Activated CD4-positive, alpha-beta memory T cell treated with anti-CD3 and anti-CD28 coated beads for 36 hours (primary cell): ENCODE results near the gene MCCD1. TPM values are rescaled to one million over a fixed set of nuclear protein-coding genes. Genes with fewer than 3 reads are reported as not detected.

ENCODE experiments used
- CTCF ChIA-PET: fragments of 350-600 bp; sonication (Branson Sonifier 250); formaldehyde crosslinking; loops from one replicate; lab custom pipeline; 2021; ENCODE audit warnings: antibody characterized with exemption, inconsistent platforms; lab: Charles Lee
- POLR2A ChIA-PET: fragments of 350-600 bp; sonication (Branson Sonifier 250); formaldehyde crosslinking; loops from one replicate; lab custom pipeline; 2021; ENCODE audit warnings: antibody characterized with exemption; lab: Charles Lee
- DNase-seq: peaks from one replicate; pipeline ENCODE4 v3.0.0-alpha.2; 2020
- H3K27ac Mint-ChIP-seq: one replicate; pipeline ENCODE4 v1.8.0; 2021; ENCODE audit warnings: mixed read lengths
- H3K27me3 Mint-ChIP-seq: one replicate; pipeline ENCODE4 v1.8.0; 2021; ENCODE audit warnings: mixed read lengths
- H3K36me3 Mint-ChIP-seq: one replicate; pipeline ENCODE4 v1.8.0; 2021; ENCODE audit warnings: mixed read lengths
- H3K4me1 Mint-ChIP-seq: one replicate; pipeline ENCODE4 v1.8.0; 2021; ENCODE audit warnings: low read depth, mixed read lengths
- H3K4me3 Mint-ChIP-seq: one replicate; pipeline ENCODE4 v1.8.0; 2021; ENCODE audit warnings: mild to moderate bottlenecking, mixed read lengths
- H3K9me3 Mint-ChIP-seq: one replicate; pipeline ENCODE4 v1.8.0; 2021; ENCODE audit warnings: mixed read lengths
- intact Hi-C: fragments of 100-400 bp; cut with micrococcal nuclease; formaldehyde crosslinking; loops from one replicate; pipeline ENCODE4 v1.15.1; 2023
- total RNA-seq, 2 experiments: library from RNA; stranded (reverse); gene quantifications; one replicate each; pipeline ENCODE4 v1.2.3, GENCODE V29; 2021

MCCD1 gene
- total RNA-seq, 2 experiments from 2014 or later: not detected

- Mint-ChIP-seq H3K9me3 (no peaks in the 10 kb centered on the region), H3K27ac (no peak overlapping the region), H3K4me1 (peaks cover 3% of the 10 kb centered on the region), H3K36me3 (no peaks in the 10 kb centered on the region), H3K4me3 (no peak overlapping the region), H3K27me3 (no peaks in the 10 kb centered on the region)
- DNase-seq: no peak
- POLR2A ChIA-PET: no interaction called here
- intact Hi-C loops: no loop called here
- CTCF ChIA-PET: no interaction called here
These were observed 6.9 kb upstream of the MCCD1 start for GRCh38 chr6:31521835-31522234.

GRCh38 chr6:31525553-31525931, 3.2 kb upstream of the MCCD1 start:
- POLR2A ChIA-PET: interaction anchor here (0.6 to 0.7 kb wide), 2 partner anchors 10 to 1804 kb away, joined by 3 read pairs; a partner anchor contains a TSS
- no peak for DNase-seq
- Mint-ChIP-seq H3K27ac (no peak overlapping the region), H3K4me1 (peaks cover 3% of the 10 kb centered on the region), H3K9me3 (no peaks in the 10 kb centered on the region), H3K36me3 (peaks cover 11% of the 10 kb centered on the region), H3K4me3 (no peak overlapping the region), H3K27me3 (no peaks in the 10 kb centered on the region)
- intact Hi-C loops: no loop called here
- CTCF ChIA-PET: interaction anchor here (0.6 to 1.3 kb wide), 2 partner anchors 72 to 456 kb away, joined by 4 read pairs; no protein-coding TSS in a partner anchor

GRCh38 chr6:31525932-31526591, 2.7 kb upstream of the MCCD1 start:
- no peak overlapping the region for H3K27ac Mint-ChIP-seq
- H3K4me1 Mint-ChIP-seq: peaks cover 3% of the 10 kb centered on the region
- H3K36me3 Mint-ChIP-seq: peaks cover 16% of the 10 kb centered on the region
- ChIA-PET POLR2A (interaction anchor here (0.6 to 0.7 kb wide), 2 partner anchors 10 to 1803 kb away, joined by 3 read pairs; a partner anchor contains a TSS), CTCF (no interaction called here)
- H3K27me3 Mint-ChIP-seq: no peaks in the 10 kb centered on the region
- intact Hi-C loops: no loop called here
- no peak overlapping the region for H3K4me3 Mint-ChIP-seq
- no peaks in the 10 kb centered on the region for H3K9me3 Mint-ChIP-seq
- DNase-seq: no peak

- H3K27ac Mint-ChIP-seq: no peak overlapping the region
- no peak overlapping the region for H3K4me3 Mint-ChIP-seq
- ChIA-PET CTCF (no interaction called here), POLR2A (interaction anchor here (1.0 to 2.5 kb wide), 2 partner anchors 13 to 94 kb away, joined by 4 to 10 read pairs; partner anchors contain the start of gene DDX39B)
- no peaks in the 10 kb centered on the region for H3K27me3 Mint-ChIP-seq
- H3K9me3 Mint-ChIP-seq: no peaks in the 10 kb centered on the region
- peaks cover 12% of the 10 kb centered on the region for H3K4me1 Mint-ChIP-seq
- no peak for DNase-seq
- intact Hi-C loops: no loop called here
- peaks cover 34% of the 10 kb centered on the region for H3K36me3 Mint-ChIP-seq
These were observed 420 bp upstream of the MCCD1 start for GRCh38 chr6:31528307-31528777.

GRCh38 chr6:31529329-31530150, 778 bp downstream of the MCCD1 start:
- Mint-ChIP-seq H3K27ac (no peak overlapping the region), H3K36me3 (peaks cover 45% of the 10 kb centered on the region), H3K4me1 (peaks cover 21% of the 10 kb centered on the region), H3K27me3 (no peaks in the 10 kb centered on the region), H3K4me3 (no peak overlapping the region), H3K9me3 (no peaks in the 10 kb centered on the region)
- no peak for DNase-seq
- POLR2A ChIA-PET: interaction anchor here (0.8 to 2.5 kb wide), 2 partner anchors 12 to 57 kb away, joined by 3 to 10 read pairs; partner anchors contain the start of gene DDX39B
- CTCF ChIA-PET: interaction anchor here (0.8 kb wide), 1 partner anchor 35 kb away, joined by 3 read pairs; no protein-coding TSS in a partner anchor
- intact Hi-C loops: no loop called here

GRCh38 chr6:31530659-31531058, 1.9 kb downstream of the MCCD1 start:
- intact Hi-C loops: no loop called here
- CTCF ChIA-PET: no interaction called here
- H3K27me3 Mint-ChIP-seq: no peaks in the 10 kb centered on the region
- peaks cover 26% of the 10 kb centered on the region for H3K4me1 Mint-ChIP-seq
- POLR2A ChIA-PET: interaction anchor here (1.3 kb wide), 1 partner anchor 10 kb away, joined by 8 read pairs; no protein-coding TSS in a partner anchor
- peaks cover 56% of the 10 kb centered on the region for H3K36me3 Mint-ChIP-seq
- DNase-seq: no peak
- no peaks in the 10 kb centered on the region for H3K9me3 Mint-ChIP-seq
- H3K4me3 Mint-ChIP-seq: no peak overlapping the region
- no peak overlapping the region for H3K27ac Mint-ChIP-seq

GRCh38 chr6:31531162-31531561, 2.4 kb downstream of the MCCD1 start:
- Mint-ChIP-seq H3K36me3 (peaks cover 61% of the 10 kb centered on the region), H3K27me3 (no peaks in the 10 kb centered on the region), H3K27ac (no peak overlapping the region), H3K4me3 (no peak overlapping the region), H3K9me3 (no peaks in the 10 kb centered on the region), H3K4me1 (peaks cover 29% of the 10 kb centered on the region)
- ChIA-PET CTCF (interaction anchor here (0.6 to 1.1 kb wide), 3 partner anchors 10 to 66 kb away, joined by 3 read pairs; partner anchors contain the start of gene DDX39B), POLR2A (interaction anchor here (1.3 to 1.5 kb wide), 2 partner anchors 10 to 38 kb away, joined by 4 to 8 read pairs; no protein-coding TSS in a partner anchor)
- intact Hi-C loops: no loop called here
- DNase-seq: no peak

GRCh38 chr6:31531771-31532643, 3.2 kb downstream of the MCCD1 start:
- ChIA-PET POLR2A (interaction anchor here (0.5 to 1.5 kb wide), 4 partner anchors 7 to 1215 kb away, joined by 3 to 8 read pairs (median 4); no protein-coding TSS in a partner anchor), CTCF (interaction anchor here (0.6 to 1.5 kb wide), 4 partner anchors 9 to 67 kb away, joined by 3 to 4 read pairs (median 3); partner anchors contain the start of gene DDX39B)
- Mint-ChIP-seq H3K36me3 (peaks cover 68% of the 10 kb centered on the region), H3K9me3 (no peaks in the 10 kb centered on the region), H3K27me3 (no peaks in the 10 kb centered on the region), H3K27ac (peak overlapping the region; percentile 49), H3K4me1 (peaks cover 34% of the 10 kb centered on the region), H3K4me3 (no peak overlapping the region)
- intact Hi-C loops: no loop called here
- no peak for DNase-seq

- Mint-ChIP-seq H3K27ac (peak overlapping the region; percentile 73), H3K9me3 (no peaks in the 10 kb centered on the region), H3K27me3 (no peaks in the 10 kb centered on the region), H3K36me3 (peaks cover 72% of the 10 kb centered on the region), H3K4me1 (peaks cover 39% of the 10 kb centered on the region), H3K4me3 (no peak overlapping the region)
- CTCF ChIA-PET: interaction anchor here (1.5 kb wide), 1 partner anchor 66 kb away, joined by 4 read pairs; no protein-coding TSS in a partner anchor
- no peak for DNase-seq
- intact Hi-C loops: no loop called here
- POLR2A ChIA-PET: interaction anchor here (0.5 to 1.5 kb wide), 3 partner anchors 8 to 1215 kb away, joined by 3 to 4 read pairs (median 3); no protein-coding TSS in a partner anchor
These were observed 4.1 kb downstream of the MCCD1 start for GRCh38 chr6:31532644-31533454.

GRCh38 chr6:31533455-31533841, 4.7 kb downstream of the MCCD1 start:
- no peaks in the 10 kb centered on the region for H3K27me3 Mint-ChIP-seq

More at GRCh38 chr6:31533455-31533841, 4.7 kb downstream of the MCCD1 start:
- intact Hi-C loops: no loop called here
- Mint-ChIP-seq H3K27ac (peak overlapping the region; percentile 73), H3K4me1 (peaks cover 43% of the 10 kb centered on the region), H3K4me3 (no peak overlapping the region), H3K9me3 (no peaks in the 10 kb centered on the region), H3K36me3 (peaks cover 75% of the 10 kb centered on the region)
- POLR2A ChIA-PET: no interaction called here
- no peak for DNase-seq
- CTCF ChIA-PET: no interaction called here
